Peyer's patch (tissue), 4 donors: ENCODE results near the gene MARS2. TPM values are rescaled to one million over a fixed set of nuclear protein-coding genes. Genes with fewer than 3 reads are reported as not detected.
A peak's percentile ranks its signal among the peaks of the same experiment; 100 is the strongest.

Experiments
- DNase-seq, 3 donors: peaks; one replicate each; pipeline ENCODE4 v3.0.0-alpha.2; 2017 to 2019
- H3K27ac ChIP-seq, 4 donors: fragments of 200-600 bp; sonication (generic); one replicate each; pipeline ENCODE4 v1.5.1; 2016 to 2019
- H3K27me3 ChIP-seq, 2 donors: fragments of 200-600 bp; sonication (generic); one replicate each; pipeline ENCODE4 v1.5.1; 2019
- H3K36me3 ChIP-seq, 3 donors: fragments of 200-600 bp; sonication (generic); one replicate each; pipeline ENCODE4 v1.5.1; 2016 to 2019
- H3K4me1 ChIP-seq, 4 donors: fragments of 200-600 bp; sonication (generic); one replicate each; pipeline ENCODE4 v1.5.1; 2016 to 2019
- H3K4me3 ChIP-seq, 4 donors: fragments of 200-600 bp; sonication (generic); 1 replicate in 3 of 4; 2 replicates in 1 of 4; pipeline ENCODE4 v1.5.1; 2016 to 2019; ENCODE audit warnings: mild to moderate bottlenecking in 1 of 4
- H3K9me3 ChIP-seq, 4 donors: fragments of 200-600 bp; sonication (generic); one replicate each; pipeline ENCODE4 v1.5.1; 2016 to 2019; ENCODE audit warnings: mild to moderate bottlenecking in 1 of 4
- CTCF ChIP-seq, 6 experiments: fragments of 450-650 bp in 4 of 6; fragments of 200-600 bp in 2 of 6; sonication (generic) in 1 of 6; IDR thresholded peaks; one replicate each; pipeline ENCODE4 v1.5.1; 2017 to 2019; ENCODE audit warnings: antibody characterized with exemption in 6 of 6, mild to moderate bottlenecking in 3 of 6, moderate library complexity in 1 of 6
- POLR2A ChIP-seq, 2 donors: fragments of 450-650 bp; IDR thresholded peaks; one replicate each; pipeline ENCODE4 v1.5.1; 2017; ENCODE audit warnings: antibody characterized with exemption in 2 of 2, mild to moderate bottlenecking in 2 of 2, moderate library complexity in 2 of 2
- total RNA-seq, 4 donors: library from RNA; depleted of rRNA; stranded (reverse); fragments of >200 nt; gene quantifications; one replicate each; pipeline ENCODE4 v1.1.0, GENCODE V29; 2016

Gene MARS2
- total RNA-seq, 4 donors from 2014 or later: 5.8 to 13.4 (median 8.1) TPM

- no peak overlapping the region for H3K4me3 ChIP-seq
- no peak overlapping the region for H3K27ac ChIP-seq
- TF ChIP-seq CTCF (IDR thresholded peaks at IDR 0.05): no peak
- no peak for TF ChIP-seq POLR2A (IDR thresholded peaks at IDR 0.05)
- no peak for DNase-seq
- H3K27me3 ChIP-seq: no peaks in the 10 kb centered on the region
- H3K36me3 ChIP-seq: no peaks in the 10 kb centered on the region
- H3K9me3 ChIP-seq: no peaks in the 10 kb centered on the region
- peaks cover 0 to 1% (median 0%) of the 10 kb centered on the region in 4 donors for H3K4me1 ChIP-seq
These were observed 4.2 kb upstream of the MARS2 start for GRCh38 chr2:197700960-197701359.

GRCh38 chr2:197704434-197705120, 592 bp upstream of the MARS2 start:
- no peak for DNase-seq
- TF ChIP-seq POLR2A (IDR thresholded peaks at IDR 0.05) (no peak), CTCF (IDR thresholded peaks at IDR 0.05) (no peak)

GRCh38 chr2:197705912-197706838, 1.0 kb downstream of the MARS2 start:
- Histone ChIP-seq H3K9me3 (no peaks in the 10 kb centered on the region), H3K4me3 (peak overlapping the region; percentile 53 to 83 (median 80)), H3K4me1 (peaks cover 0 to 30% (median 9%) of the 10 kb centered on the region in 4 donors), H3K36me3 (no peaks in the 10 kb centered on the region), H3K27me3 (no peaks in the 10 kb centered on the region), H3K27ac (peak overlapping the region; percentile 37 to 83 (median 76))
- TF ChIP-seq POLR2A (IDR thresholded peaks at IDR 0.05) (no peak), CTCF (IDR thresholded peaks at IDR 0.05) (no peak)
- peak; percentile 46 to 62 (median 49) for DNase-seq

More at GRCh38 chr2:197704434-197705120, 592 bp upstream of the MARS2 start:
- Histone ChIP-seq H3K27ac (peak overlapping the region; percentile 71 to 83 (median 79)), H3K4me3 (peak overlapping the region; percentile 53 to 83 (median 80)), H3K27me3 (no peaks in the 10 kb centered on the region), H3K4me1 (peaks cover 0 to 30% (median 9%) of the 10 kb centered on the region in 4 donors), H3K9me3 (no peaks in the 10 kb centered on the region), H3K36me3 (no peaks in the 10 kb centered on the region)

GRCh38 chr2:197706839-197707207, 1.7 kb downstream of the MARS2 start:
- DNase-seq: no peak
- peaks cover 0 to 5% (median 0%) of the 10 kb centered on the region in 3 donors for H3K36me3 ChIP-seq
- TF ChIP-seq CTCF (IDR thresholded peaks at IDR 0.05): no peak
- no peak overlapping the region for H3K27ac ChIP-seq
- no peaks in the 10 kb centered on the region for H3K27me3 ChIP-seq
- peaks cover 0 to 30% (median 9%) of the 10 kb centered on the region in 4 donors for H3K4me1 ChIP-seq
- H3K9me3 ChIP-seq: no peaks in the 10 kb centered on the region
- H3K4me3 ChIP-seq: peak overlapping the region; percentile 53 to 83 (median 80)

- peaks cover 0 to 30% (median 9%) of the 10 kb centered on the region in 4 donors for H3K4me1 ChIP-seq
- H3K4me3 ChIP-seq: peak overlapping the region in 3 of 4 donors; percentile 79 to 83 (median 81)
- TF ChIP-seq CTCF (IDR thresholded peaks at IDR 0.05): peak; percentile 68 to 86 (median 74)
- no peak for TF ChIP-seq POLR2A (IDR thresholded peaks at IDR 0.05)
- DNase-seq: no peak
- peaks cover 0 to 5% (median 0%) of the 10 kb centered on the region in 3 donors for H3K36me3 ChIP-seq
- H3K27ac ChIP-seq: no peak overlapping the region
- no peaks in the 10 kb centered on the region for H3K9me3 ChIP-seq
- no peaks in the 10 kb centered on the region for H3K27me3 ChIP-seq
These were observed 2.4 kb downstream of the MARS2 start for GRCh38 chr2:197707316-197708213.
